OCI-LY7 (cell line): ENCODE results near the gene ZNF534. TPM values are rescaled to one million over a fixed set of nuclear protein-coding genes. Genes with fewer than 3 reads are reported as not detected.

ENCODE experiments used
- BruUV-seq: library from RNA; stranded (reverse); fragments of 400-500 nt; replicated peaks from 2 replicates; lab custom pipeline; 2021; lab: Mats Ljungman, UMichigan
- CTCF ChIA-PET: fragments of 300-600 bp; sonication (Branson Sonifier 250); formaldehyde crosslinking; loops from one replicate; lab custom pipeline; 2022; ENCODE audit warnings: antibody characterized with exemption; ENCODE audit not compliant: unreplicated experiment; lab: Charles Lee
- POLR2A ChIA-PET: fragments of 300-600 bp; sonication (Branson Sonifier 250); formaldehyde crosslinking; loops from one replicate; lab custom pipeline; 2022; ENCODE audit warnings: antibody characterized with exemption; lab: Charles Lee
- DNase-seq: peaks from one replicate; pipeline ENCODE4 v3.0.0-alpha.2; 2015; ENCODE audit warnings: low spot score
- H2AFZ ChIP-seq: fragments of 200-600 bp; sonication (generic), shearing (Covaris generic); 2 replicates; pipeline ENCODE4 v1.6.1; 2014; ENCODE audit warnings: mild to moderate bottlenecking, antibody characterized with exemption, low read length, moderate library complexity
- H3K27ac ChIP-seq: fragments of 200-600 bp; sonication (generic); 2 replicates; pipeline ENCODE4 v1.5.1; 2014; ENCODE audit warnings: mixed run types, low read depth, mild to moderate bottlenecking, moderate library complexity, low read length, inconsistent platforms; ENCODE audit not compliant: poor library complexity, severe bottlenecking
- H3K36me3 ChIP-seq: fragments of 200-600 bp; sonication (generic); 2 replicates; pipeline ENCODE4 v1.6.1; 2014; ENCODE audit warnings: mild to moderate bottlenecking, antibody characterized with exemption, low read length, moderate library complexity, mixed read lengths; ENCODE audit not compliant: insufficient read depth
- H3K4me1 ChIP-seq: fragments of 200-600 bp; sonication (generic); 2 replicates; pipeline ENCODE4 v1.5.1; 2014; ENCODE audit warnings: mild to moderate bottlenecking, low read length; ENCODE audit not compliant: insufficient read depth, poor library complexity, severe bottlenecking
- H3K4me2 ChIP-seq: fragments of 200-600 bp; sonication (generic); 2 replicates; pipeline ENCODE4 v1.6.1; 2014; ENCODE audit warnings: mild to moderate bottlenecking, low read length
- H3K4me3 ChIP-seq: fragments of 200-600 bp; sonication (generic); 2 replicates; pipeline ENCODE4 v1.5.1; 2014; ENCODE audit warnings: mild to moderate bottlenecking, low read depth, low read length; ENCODE audit not compliant: poor library complexity, severe bottlenecking
- H3K79me2 ChIP-seq: fragments of 200-600 bp; sonication (generic); 2 replicates; pipeline ENCODE4 v1.6.1; 2016; ENCODE audit warnings: low read depth, mild to moderate bottlenecking, low read length, moderate library complexity, mixed read lengths; ENCODE audit not compliant: insufficient read depth
- H3K9me2 ChIP-seq: fragments of 200-600 bp; sonication (generic); 2 replicates; pipeline ENCODE4 v1.6.1; 2016; ENCODE audit warnings: mild to moderate bottlenecking, low read length, mixed read lengths; ENCODE audit not compliant: insufficient read depth
- H3K9me3 ChIP-seq: fragments of 200-600 bp; sonication (generic); 2 replicates; pipeline ENCODE4 v1.6.1; 2014; ENCODE audit warnings: mild to moderate bottlenecking, mixed run types, low read length, mixed read lengths
- H4K20me1 ChIP-seq: fragments of 200-600 bp; sonication (generic); 2 replicates; pipeline ENCODE4 v1.6.1; 2014; ENCODE audit warnings: mild to moderate bottlenecking, antibody characterized with exemption, low read length, moderate library complexity, mixed read lengths; ENCODE audit not compliant: insufficient read depth
- EZH2phosphoT487 ChIP-seq: fragments of 200-600 bp; sonication (generic); IDR thresholded peaks from 2 replicates; pipeline ENCODE4 v1.6.1; 2018; ENCODE audit warnings: low read depth, borderline replicate concordance, mild to moderate bottlenecking, mixed run types, antibody characterized with exemption, low read length, moderate library complexity, mixed read lengths
- intact Hi-C: fragments of 100-400 bp; cut with micrococcal nuclease; formaldehyde crosslinking; loops from one replicate; pipeline ENCODE4 v1.10.0; 2022; ENCODE audit not compliant: unreplicated experiment
- total RNA-seq, 2 experiments: library from RNA; depleted of rRNA in 1 of 2; stranded (reverse); fragments of >200 nt in 1 of 2; shearing (Covaris generic) in 1 of 2; gene quantifications; 2 replicates each; pipeline ENCODE4 v1.2.3, GENCODE V29; 2014 to 2022
- TF ChIP-seq, protein P1 (sequence below): fragments of 200-600 bp; sonication (generic); conservative IDR thresholded peaks from 2 replicates; pipeline ENCODE4 v1.5.1; 2014; ENCODE audit warnings: mild to moderate bottlenecking, antibody characterized with exemption, low read length, moderate library complexity, mixed read lengths

Gene ZNF534
- total RNA-seq, 2 experiments from 2014 or later, result not detected

DNA sequence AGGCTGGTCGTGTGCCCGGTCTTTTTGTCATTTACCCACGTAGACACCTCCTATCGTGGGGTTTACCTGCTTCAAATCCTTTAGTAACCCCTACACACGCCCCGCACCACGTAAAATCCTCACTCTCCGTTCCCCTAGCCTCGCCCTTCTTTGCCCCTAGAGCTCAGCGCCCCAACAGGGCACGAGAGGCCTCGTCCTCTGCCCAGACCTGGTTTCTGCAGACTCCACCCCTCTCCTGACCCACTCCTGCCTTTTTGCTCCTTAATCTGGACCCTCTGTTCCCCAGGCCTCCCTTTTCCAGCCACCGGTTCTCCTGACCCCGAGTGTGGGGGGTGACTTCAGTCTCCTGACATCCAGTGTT is 30.9 kb upstream of the ZNF534 start:
- Histone ChIP-seq H2AFZ (no peak overlapping the region), H3K36me3 (no peaks in the 10 kb centered on the region), H3K9me2 (no peaks in the 10 kb centered on the region), H3K4me1 (no peaks in the 10 kb centered on the region), H3K4me2 (no peak overlapping the region), H3K4me3 (no peak overlapping the region), H3K27ac (no peak overlapping the region), H3K9me3 (no peaks in the 10 kb centered on the region), H3K79me2 (no peaks in the 10 kb centered on the region), H4K20me1 (no peaks in the 10 kb centered on the region)
- BruUV-seq, result no TSS peak
- no peak for TF ChIP-seq EZH2phosphoT487
- TF ChIP-seq, protein P1, sequence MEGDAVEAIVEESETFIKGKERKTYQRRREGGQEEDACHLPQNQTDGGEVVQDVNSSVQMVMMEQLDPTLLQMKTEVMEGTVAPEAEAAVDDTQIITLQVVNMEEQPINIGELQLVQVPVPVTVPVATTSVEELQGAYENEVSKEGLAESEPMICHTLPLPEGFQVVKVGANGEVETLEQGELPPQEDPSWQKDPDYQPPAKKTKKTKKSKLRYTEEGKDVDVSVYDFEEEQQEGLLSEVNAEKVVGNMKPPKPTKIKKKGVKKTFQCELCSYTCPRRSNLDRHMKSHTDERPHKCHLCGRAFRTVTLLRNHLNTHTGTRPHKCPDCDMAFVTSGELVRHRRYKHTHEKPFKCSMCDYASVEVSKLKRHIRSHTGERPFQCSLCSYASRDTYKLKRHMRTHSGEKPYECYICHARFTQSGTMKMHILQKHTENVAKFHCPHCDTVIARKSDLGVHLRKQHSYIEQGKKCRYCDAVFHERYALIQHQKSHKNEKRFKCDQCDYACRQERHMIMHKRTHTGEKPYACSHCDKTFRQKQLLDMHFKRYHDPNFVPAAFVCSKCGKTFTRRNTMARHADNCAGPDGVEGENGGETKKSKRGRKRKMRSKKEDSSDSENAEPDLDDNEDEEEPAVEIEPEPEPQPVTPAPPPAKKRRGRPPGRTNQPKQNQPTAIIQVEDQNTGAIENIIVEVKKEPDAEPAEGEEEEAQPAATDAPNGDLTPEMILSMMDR, result no peak
- DNase-seq, result no peak
- intact Hi-C loops, result no loop called here
- ChIA-PET CTCF (no interaction called here), POLR2A (no interaction called here)

- Histone ChIP-seq H3K9me3 (no peaks in the 10 kb centered on the region), H3K36me3 (no peaks in the 10 kb centered on the region), H3K9me2 (no peaks in the 10 kb centered on the region), H4K20me1 (no peaks in the 10 kb centered on the region), H3K4me3 (no peak overlapping the region), H2AFZ (no peak overlapping the region), H3K27ac (no peak overlapping the region), H3K4me1 (no peaks in the 10 kb centered on the region), H3K79me2 (no peaks in the 10 kb centered on the region), H3K4me2 (no peak overlapping the region)
- POLR2A ChIA-PET, result no interaction called here
- TF ChIP-seq, protein P1, result no peak
- TF ChIP-seq EZH2phosphoT487, result no peak
- DNase-seq, result no peak
- no TSS peak for BruUV-seq
- intact Hi-C loops, result no loop called here
- CTCF ChIA-PET, result no interaction called here
Observed at GRCh38 chr19:52410276-52410675, 18.7 kb upstream of the ZNF534 start.

- intact Hi-C loops, result no loop called here
- no peak overlapping the region for H2AFZ ChIP-seq
- ChIA-PET POLR2A (no interaction called here), CTCF (no interaction called here)
- no peak for DNase-seq
- H3K79me2 ChIP-seq, result no peaks in the 10 kb centered on the region
- H3K36me3 ChIP-seq, result no peaks in the 10 kb centered on the region
- no peak overlapping the region for H3K4me3 ChIP-seq
- H4K20me1 ChIP-seq, result no peaks in the 10 kb centered on the region
- BruUV-seq, result no TSS peak
- 0 out of 2 replicates have a peak, but pooled peaks cover 3% of the 10 kb centered on the region for H3K9me3 ChIP-seq
- no peaks in the 10 kb centered on the region for H3K4me1 ChIP-seq
- no peak overlapping the region for H3K27ac ChIP-seq
- no peaks in the 10 kb centered on the region for H3K9me2 ChIP-seq
- no peak overlapping the region for H3K4me2 ChIP-seq
- TF ChIP-seq EZH2phosphoT487, result no peak
- TF ChIP-seq, protein P1, result no peak
Observed at GRCh38 chr19:52415711-52416110, 13.2 kb upstream of the ZNF534 start.
